ENCODE measurements around the gene MINDY1.
A peak's percentile ranks its signal among the peaks of the same experiment; 100 is the strongest.

MINDY1 gene

GRCh38 chr1:151037032-151037431 is 30.3 kb upstream of the MINDY1 start:
- no peaks in the 10 kb centered on the region for H3K27me3 ChIP-seq (ENCODE audit: insufficient read depth, low read length)
- H3K9me3 ChIP-seq (ENCODE audit: low read length): no peaks in the 10 kb centered on the region
- peaks cover 21% of the 10 kb centered on the region for H3K36me3 ChIP-seq (ENCODE audit: insufficient read depth, low read length)
- H3K4me3 ChIP-seq (ENCODE audit: low read length): no peak overlapping the region
- H2AFZ ChIP-seq (ENCODE audit: low read depth, low read length): no peak overlapping the region
- H3K4me1 ChIP-seq (ENCODE audit: insufficient read depth, low read length): no peaks in the 10 kb centered on the region

GRCh38 chr1:151036356-151036755 is 29.7 kb upstream of the MINDY1 start, which contains the start of gene BNIPL:
Gene BNIPL, plus strand, starts transcription at chr1:151036586. Its CDS starts 140 bp downstream, at chr1:151036726.
- H2AFZ ChIP-seq (ENCODE audit: low read depth, low read length): no peak within 1 kb of the TSS
- no peaks in the 10 kb centered on the region for H3K4me1 ChIP-seq (ENCODE audit: insufficient read depth, low read length)
- no peaks in the 10 kb centered on the region for H3K9me3 ChIP-seq (ENCODE audit: low read length)
- no peak within 1 kb of the TSS for H3K4me3 ChIP-seq (ENCODE audit: low read length)
- peaks cover 24% of the 10 kb centered on the region for H3K36me3 ChIP-seq (ENCODE audit: insufficient read depth, low read length)
- no peaks in the 10 kb centered on the region for H3K27me3 ChIP-seq (ENCODE audit: insufficient read depth, low read length)

GRCh38 chr1:151035167-151035566 is 28.5 kb upstream of the MINDY1 start:
- Histone ChIP-seq H3K9me3 (ENCODE audit: low read length) (no peaks in the 10 kb centered on the region), H2AFZ (ENCODE audit: low read depth, low read length) (no peak overlapping the region), H3K36me3 (ENCODE audit: insufficient read depth, low read length) (peaks cover 34% of the 10 kb centered on the region), H3K27me3 (ENCODE audit: insufficient read depth, low read length) (no peaks in the 10 kb centered on the region), H3K4me1 (ENCODE audit: insufficient read depth, low read length) (no peaks in the 10 kb centered on the region), H3K4me3 (ENCODE audit: low read length) (no peak overlapping the region)

- peaks cover 45% of the 10 kb centered on the region for H3K36me3 ChIP-seq (ENCODE audit: insufficient read depth, low read length)
- H3K4me1 ChIP-seq (ENCODE audit: insufficient read depth, low read length): no peaks in the 10 kb centered on the region
- H2AFZ ChIP-seq (ENCODE audit: low read depth, low read length): no peak overlapping the region
- no peaks in the 10 kb centered on the region for H3K9me3 ChIP-seq (ENCODE audit: low read length)
- no peak overlapping the region for H3K4me3 ChIP-seq (ENCODE audit: low read length)
- no peaks in the 10 kb centered on the region for H3K27me3 ChIP-seq (ENCODE audit: insufficient read depth, low read length)
Observed at GRCh38 chr1:151032164-151032563, 25.5 kb upstream of the MINDY1 start.

- Histone ChIP-seq H3K27me3 (ENCODE audit: insufficient read depth, low read length) (no peaks in the 10 kb centered on the region), H2AFZ (ENCODE audit: low read depth, low read length) (no peak overlapping the region), H3K36me3 (ENCODE audit: insufficient read depth, low read length) (peaks cover 34% of the 10 kb centered on the region), H3K4me3 (ENCODE audit: low read length) (no peak overlapping the region), H3K4me1 (ENCODE audit: insufficient read depth, low read length) (no peaks in the 10 kb centered on the region), H3K9me3 (ENCODE audit: low read length) (no peaks in the 10 kb centered on the region)
Observed at GRCh38 chr1:151026460-151026859, 19.8 kb upstream of the MINDY1 start.

DNA sequence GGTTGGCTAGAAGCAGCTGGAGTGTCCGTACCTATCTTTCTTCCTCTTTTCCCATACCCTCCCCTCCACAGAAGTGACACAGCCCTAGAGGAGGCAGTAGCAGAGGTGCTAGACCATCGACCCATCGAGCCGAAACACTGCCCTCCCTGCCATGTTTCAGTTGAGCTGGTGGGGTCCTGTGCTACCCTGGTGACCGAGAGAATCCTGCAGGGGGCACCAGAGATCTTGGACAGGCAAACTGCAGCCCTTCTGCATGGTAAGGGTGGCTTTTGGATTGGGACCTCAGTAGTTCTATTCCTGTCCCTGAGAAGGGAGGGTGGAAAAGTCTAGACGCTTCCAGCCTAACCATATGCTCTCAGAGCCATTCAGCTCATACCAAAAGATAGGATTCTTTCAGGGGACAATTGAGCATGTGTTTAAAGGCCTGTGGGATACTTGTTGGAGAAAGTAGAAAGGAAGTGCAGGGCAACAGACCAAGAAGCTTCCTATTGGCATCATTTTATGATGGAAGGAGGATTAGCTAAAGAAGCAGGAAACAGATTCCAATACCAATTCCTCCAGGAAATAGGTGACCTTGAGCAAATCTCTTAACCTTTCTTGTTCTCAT is 17.9 kb upstream of the MINDY1 start:
- Histone ChIP-seq H2AFZ (ENCODE audit: low read depth, low read length) (no peak overlapping the region), H3K4me3 (ENCODE audit: low read length) (no peak overlapping the region), H3K9me3 (ENCODE audit: low read length) (no peaks in the 10 kb centered on the region), H3K36me3 (ENCODE audit: insufficient read depth, low read length) (peaks cover 23% of the 10 kb centered on the region), H3K4me1 (ENCODE audit: insufficient read depth, low read length) (no peaks in the 10 kb centered on the region), H3K27me3 (ENCODE audit: insufficient read depth, low read length) (no peaks in the 10 kb centered on the region)

DNA sequence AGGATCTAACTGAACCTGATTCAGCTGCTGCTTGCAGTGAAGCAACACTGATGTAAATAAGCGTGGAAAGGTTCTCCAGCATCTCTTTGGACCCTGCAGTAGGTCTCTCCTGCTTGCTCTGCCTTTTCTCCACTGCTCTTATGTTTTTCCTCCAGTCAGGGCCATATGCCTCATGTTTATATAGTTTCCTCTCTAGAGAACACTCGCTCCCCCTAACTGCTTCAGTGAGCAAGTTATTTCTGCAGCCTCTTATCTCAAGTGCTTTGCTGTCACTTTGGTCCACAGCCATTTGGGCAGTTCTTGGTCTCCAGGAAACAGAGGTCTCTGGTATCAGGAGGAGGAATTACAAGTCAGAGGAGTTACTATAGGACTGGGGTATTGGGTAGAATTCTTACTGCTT is 6.8 kb upstream of the MINDY1 start:
- Histone ChIP-seq H3K9me3 (ENCODE audit: low read length) (no peaks in the 10 kb centered on the region), H3K4me1 (ENCODE audit: insufficient read depth, low read length) (peaks cover 19% of the 10 kb centered on the region), H3K4me3 (ENCODE audit: low read length) (no peak overlapping the region), H2AFZ (ENCODE audit: low read depth, low read length) (no peak overlapping the region), H3K36me3 (ENCODE audit: insufficient read depth, low read length) (peaks cover 8% of the 10 kb centered on the region), H3K27me3 (ENCODE audit: insufficient read depth, low read length) (no peaks in the 10 kb centered on the region)

GRCh38 chr1:151012684-151013471 is 6.2 kb upstream of the MINDY1 start:
- Histone ChIP-seq H3K4me3 (ENCODE audit: low read length) (no peak overlapping the region), H2AFZ (ENCODE audit: low read depth, low read length) (no peak overlapping the region), H3K27me3 (ENCODE audit: insufficient read depth, low read length) (no peaks in the 10 kb centered on the region), H3K36me3 (ENCODE audit: insufficient read depth, low read length) (peaks cover 1% of the 10 kb centered on the region), H3K4me1 (ENCODE audit: insufficient read depth, low read length) (peaks cover 21% of the 10 kb centered on the region), H3K9me3 (ENCODE audit: low read length) (no peaks in the 10 kb centered on the region)

- Histone ChIP-seq H3K4me3 (ENCODE audit: low read length) (no peak overlapping the region), H3K27me3 (ENCODE audit: insufficient read depth, low read length) (no peaks in the 10 kb centered on the region), H3K4me1 (ENCODE audit: insufficient read depth, low read length) (peaks cover 31% of the 10 kb centered on the region), H3K9me3 (ENCODE audit: low read length) (no peaks in the 10 kb centered on the region), H2AFZ (ENCODE audit: low read depth, low read length) (no peak overlapping the region), H3K36me3 (ENCODE audit: insufficient read depth, low read length) (no peaks in the 10 kb centered on the region)
Observed at GRCh38 chr1:151011154-151011850, 4.6 kb upstream of the MINDY1 start.

DNA sequence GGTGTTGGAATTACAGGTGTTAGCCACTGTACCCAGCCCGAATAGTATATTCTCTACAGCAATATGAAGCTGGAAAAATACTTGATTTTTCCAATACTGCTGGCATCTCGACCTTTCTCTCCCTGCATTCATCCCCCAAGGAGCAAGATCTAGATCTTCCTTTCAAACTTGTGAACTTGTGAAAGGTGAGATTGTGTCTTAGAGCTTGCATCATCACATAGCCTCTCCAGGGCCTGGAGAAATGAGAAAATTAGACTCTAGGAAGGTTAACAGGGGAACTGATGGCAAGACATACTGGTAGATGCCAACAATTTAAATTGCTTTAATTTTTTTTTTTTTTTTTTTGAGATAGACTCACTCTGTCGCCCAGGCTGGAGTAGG is 3.6 kb upstream of the MINDY1 start:
- no peaks in the 10 kb centered on the region for H3K36me3 ChIP-seq (ENCODE audit: insufficient read depth, low read length)
- H3K4me1 ChIP-seq (ENCODE audit: insufficient read depth, low read length): peaks cover 41% of the 10 kb centered on the region
- no peaks in the 10 kb centered on the region for H3K27me3 ChIP-seq (ENCODE audit: insufficient read depth, low read length)
- no peak overlapping the region for H2AFZ ChIP-seq (ENCODE audit: low read depth, low read length)
- H3K4me3 ChIP-seq (ENCODE audit: low read length): no peak overlapping the region
- H3K9me3 ChIP-seq (ENCODE audit: low read length): no peaks in the 10 kb centered on the region

- no peak overlapping the region for H2AFZ ChIP-seq (ENCODE audit: low read depth, low read length)
- H3K9me3 ChIP-seq (ENCODE audit: low read length): no peaks in the 10 kb centered on the region
- no peaks in the 10 kb centered on the region for H3K36me3 ChIP-seq (ENCODE audit: insufficient read depth, low read length)
- H3K27me3 ChIP-seq (ENCODE audit: insufficient read depth, low read length): no peaks in the 10 kb centered on the region
- H3K4me1 ChIP-seq (ENCODE audit: insufficient read depth, low read length): peaks cover 43% of the 10 kb centered on the region
- no peak overlapping the region for H3K4me3 ChIP-seq (ENCODE audit: low read length)
Observed at GRCh38 chr1:151009674-151010345, 3.1 kb upstream of the MINDY1 start.

DNA sequence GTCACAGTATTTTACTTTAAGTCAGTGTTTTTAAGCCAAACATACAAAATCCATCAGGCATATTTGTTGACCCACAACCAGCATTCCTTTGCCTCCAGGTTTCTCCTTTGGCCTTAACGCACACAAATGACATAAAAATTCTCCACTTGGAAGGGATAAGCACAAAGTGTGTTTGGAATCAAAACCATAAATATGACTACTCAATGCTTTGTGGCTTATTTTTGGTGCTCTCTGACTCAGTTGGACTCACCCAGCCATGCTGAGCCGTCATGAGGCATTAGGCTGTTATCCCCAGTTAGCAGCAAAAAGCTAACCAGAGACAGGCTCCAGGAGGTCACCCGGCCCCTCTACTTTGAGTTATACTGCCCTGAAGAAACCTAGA is 2.5 kb upstream of the MINDY1 start:
- Histone ChIP-seq H2AFZ (ENCODE audit: low read depth, low read length) (peak overlapping the region; percentile 51), H3K4me1 (ENCODE audit: insufficient read depth, low read length) (peaks cover 47% of the 10 kb centered on the region), H3K9me3 (ENCODE audit: low read length) (no peaks in the 10 kb centered on the region), H3K27me3 (ENCODE audit: insufficient read depth, low read length) (no peaks in the 10 kb centered on the region), H3K4me3 (ENCODE audit: low read length) (peak overlapping the region; percentile 79), H3K36me3 (ENCODE audit: insufficient read depth, low read length) (no peaks in the 10 kb centered on the region)

Data from neuron (in vitro differentiated cells).